ENCODE data around the gene CEP68.
"Not testable (repeated sequence)": the region's sequence is repeated elsewhere in the genome, so short reads cannot be mapped to it uniquely, and the experiment has no call there.

CEP68 gene

DNA sequence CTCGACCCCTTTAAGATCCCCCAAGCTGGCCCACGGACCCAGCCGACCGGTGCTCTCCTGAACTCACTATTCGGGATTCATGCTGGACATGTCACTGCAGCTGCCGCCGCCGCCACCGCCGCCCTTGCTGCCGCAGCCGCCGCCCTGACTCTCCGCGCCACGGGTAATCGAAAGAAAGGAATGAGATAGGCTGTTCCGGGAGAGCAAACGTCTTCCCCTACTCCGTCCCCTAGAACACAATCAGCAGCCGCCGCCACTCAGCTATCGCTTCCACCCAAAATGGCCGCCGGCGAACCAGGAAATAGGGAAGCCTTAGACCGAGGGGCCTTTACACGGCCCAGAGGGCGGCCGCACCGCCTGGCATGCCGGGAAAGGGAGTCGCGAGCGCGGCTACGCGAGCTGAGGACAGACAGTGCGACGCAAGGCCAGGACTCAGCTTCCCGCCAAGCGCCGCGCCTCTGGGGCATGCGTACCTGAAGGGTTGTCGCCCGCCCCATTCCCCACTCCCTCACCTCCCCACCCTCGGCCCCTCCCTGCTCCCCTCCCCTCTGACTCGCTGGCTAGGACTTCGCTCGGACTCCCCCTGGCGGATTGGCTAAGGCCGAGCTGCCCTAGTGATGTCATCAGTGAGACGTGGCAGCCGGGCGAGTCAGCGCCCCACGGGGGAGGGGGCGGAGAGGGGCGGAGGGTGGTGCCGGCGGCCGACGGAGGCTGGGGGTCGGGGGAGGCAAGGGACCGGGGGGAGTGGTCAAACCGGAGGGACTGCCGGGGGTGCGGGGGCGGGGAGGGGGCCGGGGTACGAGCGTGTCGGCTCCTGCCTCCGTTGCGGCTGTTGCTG is 73.8 kb downstream of the CEP68 start, which contains the start of gene RAB1A:
TSS of gene RAB1A (minus strand) at position 281 of the 838 bp plus-strand sequence. CDS start at position 90, 191 bp downstream.
- DNase-seq (ENCODE audit: low spot score): peak; percentile 99

DNA sequence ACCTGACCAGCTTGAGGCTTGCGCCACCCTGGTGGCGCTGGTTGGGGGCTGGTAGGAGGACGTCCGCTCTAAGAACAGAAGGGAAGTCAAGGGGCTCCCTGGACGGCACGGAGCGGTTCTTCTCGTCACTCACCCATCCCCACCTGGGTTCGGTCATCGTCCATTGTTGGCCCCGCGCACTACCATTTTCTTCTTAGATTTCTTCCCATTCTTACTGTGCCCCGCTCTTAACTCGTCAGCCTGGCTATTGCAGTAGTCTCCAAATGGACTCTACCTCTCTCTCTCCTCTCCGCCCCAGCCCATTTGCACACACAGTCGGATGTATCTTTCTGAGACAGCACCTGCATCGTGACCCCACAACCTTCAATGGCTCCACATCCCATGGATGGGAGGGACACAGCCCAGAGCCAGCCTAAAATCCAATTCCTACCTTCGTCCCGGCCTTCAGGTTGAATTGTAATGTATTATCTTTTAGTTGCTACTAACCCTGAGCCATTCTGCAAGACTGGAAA is 74.5 kb downstream of the CEP68 start:
- peak; percentile 75 for DNase-seq (ENCODE audit: low spot score)

DNA sequence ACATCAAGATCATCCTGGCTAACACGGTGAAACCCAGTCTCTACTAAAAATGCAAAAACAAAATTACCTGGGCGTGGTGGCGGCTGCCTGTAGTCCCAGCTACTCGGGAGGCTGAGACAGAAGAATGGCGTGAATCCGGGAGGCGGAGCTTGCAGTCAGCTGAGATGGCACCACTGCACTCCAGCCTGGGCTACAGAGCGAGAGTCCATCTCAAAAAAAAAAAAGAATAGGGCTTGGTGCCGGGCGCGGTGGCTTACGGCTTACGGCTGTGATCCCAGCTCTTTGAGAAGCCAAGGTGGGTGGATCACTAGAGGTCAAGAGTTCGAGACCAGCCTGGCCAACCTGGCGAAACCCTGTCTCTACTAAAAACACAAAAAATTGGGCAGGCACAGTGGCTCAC is 76.7 kb downstream of the CEP68 start:
- DNase-seq (ENCODE audit: low spot score): not testable (repeated sequence)

- no peak for DNase-seq (ENCODE audit: low spot score)
These were observed 77.4 kb downstream of the CEP68 start for GRCh38 chr2:65133626-65134025.

DNA sequence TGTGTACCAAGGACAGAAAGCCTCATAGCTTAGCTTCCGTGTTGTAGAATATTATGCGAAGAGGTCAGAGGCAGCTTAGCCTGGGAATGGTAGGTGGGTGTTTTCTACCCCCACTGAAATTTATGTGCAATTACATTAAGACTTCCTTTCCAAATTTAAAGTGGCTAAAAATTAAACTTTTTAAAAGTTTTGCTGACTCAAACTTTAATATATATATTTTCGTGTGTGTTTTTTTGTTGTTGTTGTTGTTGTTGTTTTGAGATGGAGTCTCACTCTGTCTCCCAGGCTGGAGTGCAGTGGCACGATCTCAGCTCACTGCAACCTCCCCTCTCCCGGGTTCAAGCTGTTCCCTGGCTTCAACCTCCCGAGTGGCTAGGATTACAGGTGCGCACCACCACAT is 77.9 kb downstream of the CEP68 start:
- no peak for DNase-seq (ENCODE audit: low spot score)

- DNase-seq (ENCODE audit: low spot score): no peak
These were observed 80.0 kb downstream of the CEP68 start for GRCh38 chr2:65136253-65136652.

All from SW480 (cell line).